Activated CD4-positive, alpha-beta T cell treated with anti-CD3 and anti-CD28 coated beads, Interleukin-2, amount 50 U/mL, for 48 hours (primary cell): ENCODE results near the gene SMARCA5.
"Not testable (repeated sequence)": the region's sequence is repeated elsewhere in the genome, so short reads cannot be mapped to it uniquely, and the experiment has no call there.

Source experiments
- DNase-seq, 2 experiments: peaks; one replicate each; pipeline ENCODE4 v3.0.0-alpha.2; 2020

Gene SMARCA5

GRCh38 chr4:143513314-143514168 lies at the start of gene SMARCA5:
TSS of gene SMARCA5 (plus strand) at chr4:143513702. CDS start at chr4:143513925, 223 bp downstream.
- peak; percentile 96 to 97 for DNase-seq

- DNase-seq: no peak
Measured at GRCh38 chr4:143473334-143474126, 40.0 kb upstream of the SMARCA5 start.

- no peak for DNase-seq
Measured at GRCh38 chr4:143477487-143477886, 36.0 kb upstream of the SMARCA5 start.

- DNase-seq: no peak
Measured at GRCh38 chr4:143481361-143481760, 32.1 kb upstream of the SMARCA5 start.

- no peak for DNase-seq
Measured at GRCh38 chr4:143482840-143483239, 30.7 kb upstream of the SMARCA5 start.

- no peak for DNase-seq
Measured at GRCh38 chr4:143486314-143486713, 27.2 kb upstream of the SMARCA5 start.

GRCh38 chr4:143488687-143489086 lies 24.8 kb upstream of the SMARCA5 start:
- no peak for DNase-seq

- no peak for DNase-seq
Measured at GRCh38 chr4:143489106-143489505, 24.4 kb upstream of the SMARCA5 start.

GRCh38 chr4:143498021-143498420 lies 15.5 kb upstream of the SMARCA5 start:
- DNase-seq: no peak

GRCh38 chr4:143502231-143502630 lies 11.3 kb upstream of the SMARCA5 start:
- DNase-seq: no peak

GRCh38 chr4:143506031-143506430 lies 7.5 kb upstream of the SMARCA5 start:
- no peak for DNase-seq

GRCh38 chr4:143511906-143512305 lies 1.6 kb upstream of the SMARCA5 start:
- no peak for DNase-seq

GRCh38 chr4:143512978-143513313 lies 556 bp upstream of the SMARCA5 start:
- DNase-seq: no peak

- DNase-seq: no peak
Measured at GRCh38 chr4:143514169-143514495, 630 bp downstream of the SMARCA5 start.

- DNase-seq: peak; percentile 26 to 33
Measured at GRCh38 chr4:143514497-143514896, 995 bp downstream of the SMARCA5 start.

GRCh38 chr4:143514901-143515300 lies 1.4 kb downstream of the SMARCA5 start:
- no peak for DNase-seq

- no peak for DNase-seq
Measured at GRCh38 chr4:143515905-143516304, 2.4 kb downstream of the SMARCA5 start.

- no peak for DNase-seq
Measured at GRCh38 chr4:143517764-143518163, 4.3 kb downstream of the SMARCA5 start.

- DNase-seq: no peak
Measured at GRCh38 chr4:143524211-143524610, 10.7 kb downstream of the SMARCA5 start.

- not testable (repeated sequence) for DNase-seq
Measured at GRCh38 chr4:143528046-143528445, 14.5 kb downstream of the SMARCA5 start.

- DNase-seq: no peak
Measured at GRCh38 chr4:143531380-143531779, 17.9 kb downstream of the SMARCA5 start.

GRCh38 chr4:143531788-143532491 lies 18.4 kb downstream of the SMARCA5 start:
- DNase-seq: no peak

GRCh38 chr4:143538979-143539669 lies 25.6 kb downstream of the SMARCA5 start:
- no peak for DNase-seq
